Measurements from ENCODE around the gene TXNDC8. TPM values are rescaled to one million over a fixed set of nuclear protein-coding genes. Genes with fewer than 3 reads are reported as not detected.

Gene TXNDC8
- total RNA-seq, 1 donor from 2014 or later, result not detected

DNA sequence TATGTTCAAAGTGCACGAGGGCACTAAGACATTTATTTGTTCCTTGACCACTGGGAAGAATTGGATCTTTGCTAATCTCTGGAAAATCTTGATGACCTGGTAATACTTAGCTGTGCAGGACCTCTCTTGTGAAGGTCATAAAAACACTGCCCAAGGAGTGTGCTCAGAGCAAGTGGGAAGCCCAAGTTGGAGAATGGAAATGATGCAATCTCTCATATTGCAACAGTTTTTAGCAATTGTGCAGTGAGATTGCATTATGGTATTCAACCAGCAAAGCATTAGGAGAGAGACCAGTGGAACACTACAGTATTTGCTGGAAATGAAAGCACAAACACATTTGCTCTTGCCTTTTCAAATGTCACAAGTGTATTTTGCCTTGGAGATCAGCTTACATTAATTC is 34.5 kb downstream of the TXNDC8 start:
- no peak overlapping the region for H3K4me2 ChIP-seq (ENCODE audit: low read length)
- no peak overlapping the region for H3K9ac ChIP-seq (ENCODE audit: low read length)
- H3K27ac ChIP-seq (ENCODE audit: low read depth, low read length), result no peak overlapping the region
- H3K36me3 ChIP-seq (ENCODE audit: insufficient read depth, low read length), result no peaks in the 10 kb centered on the region
- DNase-seq (ENCODE audit: low read depth), result no peak
- H2AFZ ChIP-seq (ENCODE audit: low read depth, low read length), result no peak overlapping the region
- TF ChIP-seq, protein P1, sequence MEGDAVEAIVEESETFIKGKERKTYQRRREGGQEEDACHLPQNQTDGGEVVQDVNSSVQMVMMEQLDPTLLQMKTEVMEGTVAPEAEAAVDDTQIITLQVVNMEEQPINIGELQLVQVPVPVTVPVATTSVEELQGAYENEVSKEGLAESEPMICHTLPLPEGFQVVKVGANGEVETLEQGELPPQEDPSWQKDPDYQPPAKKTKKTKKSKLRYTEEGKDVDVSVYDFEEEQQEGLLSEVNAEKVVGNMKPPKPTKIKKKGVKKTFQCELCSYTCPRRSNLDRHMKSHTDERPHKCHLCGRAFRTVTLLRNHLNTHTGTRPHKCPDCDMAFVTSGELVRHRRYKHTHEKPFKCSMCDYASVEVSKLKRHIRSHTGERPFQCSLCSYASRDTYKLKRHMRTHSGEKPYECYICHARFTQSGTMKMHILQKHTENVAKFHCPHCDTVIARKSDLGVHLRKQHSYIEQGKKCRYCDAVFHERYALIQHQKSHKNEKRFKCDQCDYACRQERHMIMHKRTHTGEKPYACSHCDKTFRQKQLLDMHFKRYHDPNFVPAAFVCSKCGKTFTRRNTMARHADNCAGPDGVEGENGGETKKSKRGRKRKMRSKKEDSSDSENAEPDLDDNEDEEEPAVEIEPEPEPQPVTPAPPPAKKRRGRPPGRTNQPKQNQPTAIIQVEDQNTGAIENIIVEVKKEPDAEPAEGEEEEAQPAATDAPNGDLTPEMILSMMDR (IDR thresholded peaks at IDR 0.05; ENCODE audit: insufficient read depth, low read depth, low read length), result no peak
- TF ChIP-seq EZH2 (IDR thresholded peaks at IDR 0.05; ENCODE audit: insufficient read depth, low read length), result no peak
- no peaks in the 10 kb centered on the region for H3K36me3 Mint-ChIP-seq (ENCODE audit: low read depth, unreplicated experiment)
- no peaks in the 10 kb centered on the region for H3K27me3 ChIP-seq (ENCODE audit: insufficient read depth, low read length)
- no peak overlapping the region for H3K4me3 ChIP-seq (ENCODE audit: insufficient read depth, low read depth, low read length)
- no peaks in the 10 kb centered on the region for H3K4me1 ChIP-seq (ENCODE audit: insufficient read depth, low read length)
- peaks cover 5% of the 10 kb centered on the region for H3K4me1 Mint-ChIP-seq (ENCODE audit: low read depth, unreplicated experiment)
- no peak overlapping the region for H3K27ac Mint-ChIP-seq (ENCODE audit: unreplicated experiment)
- no peaks in the 10 kb centered on the region for H3K79me2 ChIP-seq (ENCODE audit: insufficient read depth, low read length)
- H3K9me3 Mint-ChIP-seq (ENCODE audit: unreplicated experiment), result no peaks in the 10 kb centered on the region
- no peaks in the 10 kb centered on the region for H3K27me3 Mint-ChIP-seq (ENCODE audit: low read depth, unreplicated experiment)
- no peaks in the 10 kb centered on the region for H3K9me3 ChIP-seq (ENCODE audit: insufficient read depth, low read depth, low read length)
- FAIRE-seq, result no peak
- no peaks in the 10 kb centered on the region for H4K20me1 ChIP-seq (ENCODE audit: insufficient read depth, low read length)
- no peak overlapping the region for H3K4me3 Mint-ChIP-seq (ENCODE audit: unreplicated experiment)

DNA sequence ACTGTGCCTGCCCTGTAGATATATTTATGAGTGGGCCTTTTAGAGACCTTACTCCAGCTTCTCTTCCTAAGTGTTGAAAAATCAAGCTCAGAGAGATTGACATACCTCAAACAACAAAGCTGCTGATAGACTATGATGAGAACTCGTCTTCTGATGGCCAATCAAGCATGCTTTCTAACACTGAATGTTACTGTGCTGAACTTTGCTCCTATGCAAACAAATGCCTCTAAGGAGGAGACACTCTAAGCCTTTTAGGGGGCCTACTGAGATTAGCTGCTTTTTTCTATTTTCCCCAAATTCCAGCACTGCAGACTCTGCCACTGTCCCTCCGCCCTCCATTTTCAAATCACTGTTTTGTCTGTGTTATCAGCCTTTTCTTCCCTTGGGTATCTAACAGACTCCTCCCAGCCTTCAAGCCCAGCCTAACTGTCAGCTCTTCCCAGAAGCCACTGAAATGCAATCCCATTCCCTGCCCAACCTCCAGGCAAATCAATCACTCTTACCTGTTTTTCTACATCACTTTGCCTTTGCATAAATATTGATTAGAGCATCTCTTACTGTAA is 39.5 kb downstream of the TXNDC8 start:
- Mint-ChIP-seq H3K4me3 (ENCODE audit: unreplicated experiment) (no peak overlapping the region), H3K27ac (ENCODE audit: unreplicated experiment) (no peak overlapping the region), H3K4me1 (ENCODE audit: low read depth, unreplicated experiment) (peaks cover 3% of the 10 kb centered on the region), H3K9me3 (ENCODE audit: unreplicated experiment) (peaks cover 4% of the 10 kb centered on the region), H3K36me3 (ENCODE audit: low read depth, unreplicated experiment) (peaks cover 1% of the 10 kb centered on the region), H3K27me3 (ENCODE audit: low read depth, unreplicated experiment) (peaks cover 3% of the 10 kb centered on the region)
- no peaks in the 10 kb centered on the region for H3K27me3 ChIP-seq (ENCODE audit: insufficient read depth, low read length)
- no peak for FAIRE-seq
- no peaks in the 10 kb centered on the region for H3K4me1 ChIP-seq (ENCODE audit: insufficient read depth, low read length)
- H2AFZ ChIP-seq (ENCODE audit: low read depth, low read length), result no peak overlapping the region
- no peaks in the 10 kb centered on the region for H4K20me1 ChIP-seq (ENCODE audit: insufficient read depth, low read length)
- H3K36me3 ChIP-seq (ENCODE audit: insufficient read depth, low read length), result no peaks in the 10 kb centered on the region
- H3K79me2 ChIP-seq (ENCODE audit: insufficient read depth, low read length), result no peaks in the 10 kb centered on the region
- TF ChIP-seq, protein P1 (IDR thresholded peaks at IDR 0.05; ENCODE audit: insufficient read depth, low read depth, low read length), result no peak
- no peak for TF ChIP-seq EZH2 (IDR thresholded peaks at IDR 0.05; ENCODE audit: insufficient read depth, low read length)
- no peaks in the 10 kb centered on the region for H3K9me3 ChIP-seq (ENCODE audit: insufficient read depth, low read depth, low read length)
- H3K4me3 ChIP-seq (ENCODE audit: insufficient read depth, low read depth, low read length), result no peak overlapping the region
- H3K9ac ChIP-seq (ENCODE audit: low read length), result no peak overlapping the region
- no peak for DNase-seq (ENCODE audit: low read depth)
- no peak overlapping the region for H3K27ac ChIP-seq (ENCODE audit: low read depth, low read length)
- no peak overlapping the region for H3K4me2 ChIP-seq (ENCODE audit: low read length)

DNA sequence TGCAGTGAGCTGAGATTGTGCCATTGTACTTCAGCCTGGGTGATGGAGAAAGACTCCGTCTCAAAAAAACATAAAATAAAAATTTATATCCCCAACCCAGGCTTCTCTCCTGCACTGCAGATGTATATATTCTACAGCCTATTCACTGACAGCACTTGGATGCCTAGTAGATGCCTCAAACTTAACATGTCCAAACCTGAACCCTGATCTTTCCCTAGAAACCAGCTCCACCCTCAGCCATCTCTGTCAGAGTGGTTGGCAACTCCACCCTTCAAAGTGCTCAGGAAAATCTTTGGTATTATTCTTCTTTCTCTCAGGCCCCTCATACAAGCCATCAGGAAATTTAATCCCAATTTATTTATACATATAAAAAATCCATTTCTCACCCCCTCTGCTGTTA is 44.4 kb downstream of the TXNDC8 start:
- Mint-ChIP-seq H3K4me1 (ENCODE audit: low read depth, unreplicated experiment) (no peaks in the 10 kb centered on the region), H3K27me3 (ENCODE audit: low read depth, unreplicated experiment) (peaks cover 5% of the 10 kb centered on the region), H3K4me3 (ENCODE audit: unreplicated experiment) (no peak overlapping the region), H3K27ac (ENCODE audit: unreplicated experiment) (no peak overlapping the region), H3K9me3 (ENCODE audit: unreplicated experiment) (peaks cover 6% of the 10 kb centered on the region), H3K36me3 (ENCODE audit: low read depth, unreplicated experiment) (peaks cover 1% of the 10 kb centered on the region)
- DNase-seq (ENCODE audit: low read depth), result no peak
- FAIRE-seq, result no peak
- no peaks in the 10 kb centered on the region for H3K4me1 ChIP-seq (ENCODE audit: insufficient read depth, low read length)
- no peaks in the 10 kb centered on the region for H3K79me2 ChIP-seq (ENCODE audit: insufficient read depth, low read length)
- no peak overlapping the region for H3K4me2 ChIP-seq (ENCODE audit: low read length)
- no peak overlapping the region for H3K4me3 ChIP-seq (ENCODE audit: insufficient read depth, low read depth, low read length)
- TF ChIP-seq, protein P1 (IDR thresholded peaks at IDR 0.05; ENCODE audit: insufficient read depth, low read depth, low read length), result no peak
- TF ChIP-seq EZH2 (IDR thresholded peaks at IDR 0.05; ENCODE audit: insufficient read depth, low read length), result no peak
- H3K27me3 ChIP-seq (ENCODE audit: insufficient read depth, low read length), result no peaks in the 10 kb centered on the region
- no peak overlapping the region for H2AFZ ChIP-seq (ENCODE audit: low read depth, low read length)
- no peaks in the 10 kb centered on the region for H4K20me1 ChIP-seq (ENCODE audit: insufficient read depth, low read length)
- H3K9ac ChIP-seq (ENCODE audit: low read length), result no peak overlapping the region
- no peak overlapping the region for H3K27ac ChIP-seq (ENCODE audit: low read depth, low read length)
- no peaks in the 10 kb centered on the region for H3K9me3 ChIP-seq (ENCODE audit: insufficient read depth, low read depth, low read length)
- no peaks in the 10 kb centered on the region for H3K36me3 ChIP-seq (ENCODE audit: insufficient read depth, low read length)
